Esophagus squamous epithelium (tissue), 4 donors: ENCODE data around the gene GRIK4.

Experiments
- POLR2A ChIP-seq, 4 donors: fragments of 450-650 bp; IDR thresholded peaks; one replicate each; pipeline ENCODE4 v1.6.1; 2017; ENCODE audit warnings: antibody characterized with exemption in 4 of 4, mild to moderate bottlenecking in 4 of 4, moderate library complexity in 3 of 4
- TF ChIP-seq, protein P1 (sequence below), 6 experiments: fragments of 450-650 bp in 4 of 6; fragments of 200-600 bp in 2 of 6; sonication (generic) in 2 of 6; IDR thresholded peaks; one replicate each; pipeline ENCODE4 v1.5.1; 2016 to 2019; ENCODE audit warnings: antibody characterized with exemption in 6 of 6, mild to moderate bottlenecking in 4 of 6, moderate library complexity in 4 of 6

GRCh38 chr11:120717623-120718022, 206.1 kb downstream of the GRIK4 start:
- TF ChIP-seq, protein P1, sequence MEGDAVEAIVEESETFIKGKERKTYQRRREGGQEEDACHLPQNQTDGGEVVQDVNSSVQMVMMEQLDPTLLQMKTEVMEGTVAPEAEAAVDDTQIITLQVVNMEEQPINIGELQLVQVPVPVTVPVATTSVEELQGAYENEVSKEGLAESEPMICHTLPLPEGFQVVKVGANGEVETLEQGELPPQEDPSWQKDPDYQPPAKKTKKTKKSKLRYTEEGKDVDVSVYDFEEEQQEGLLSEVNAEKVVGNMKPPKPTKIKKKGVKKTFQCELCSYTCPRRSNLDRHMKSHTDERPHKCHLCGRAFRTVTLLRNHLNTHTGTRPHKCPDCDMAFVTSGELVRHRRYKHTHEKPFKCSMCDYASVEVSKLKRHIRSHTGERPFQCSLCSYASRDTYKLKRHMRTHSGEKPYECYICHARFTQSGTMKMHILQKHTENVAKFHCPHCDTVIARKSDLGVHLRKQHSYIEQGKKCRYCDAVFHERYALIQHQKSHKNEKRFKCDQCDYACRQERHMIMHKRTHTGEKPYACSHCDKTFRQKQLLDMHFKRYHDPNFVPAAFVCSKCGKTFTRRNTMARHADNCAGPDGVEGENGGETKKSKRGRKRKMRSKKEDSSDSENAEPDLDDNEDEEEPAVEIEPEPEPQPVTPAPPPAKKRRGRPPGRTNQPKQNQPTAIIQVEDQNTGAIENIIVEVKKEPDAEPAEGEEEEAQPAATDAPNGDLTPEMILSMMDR (IDR thresholded peaks at IDR 0.05), result no peak
- no peak for TF ChIP-seq POLR2A (IDR thresholded peaks at IDR 0.05)
